GM15510 (cell line): Measurements from ENCODE around the gene TMEM135.

ENCODE experiments used
- POLR2A ChIP-seq: IDR thresholded peaks from 3 replicates; pipeline ENCODE4 v1.6.1; 2011; ENCODE audit warnings: borderline replicate concordance; ENCODE audit not compliant: insufficient read length; ENCODE audit errors: extremely low read depth

Gene TMEM135

GRCh38 chr11:87013912-87014825, 23.6 kb upstream of the TMEM135 start:
- no peak for TF ChIP-seq POLR2A

- TF ChIP-seq POLR2A = no peak
Observed at GRCh38 chr11:87015645-87016044, 22.1 kb upstream of the TMEM135 start.

GRCh38 chr11:87019613-87020271, 18.0 kb upstream of the TMEM135 start:
- TF ChIP-seq POLR2A = no peak

- TF ChIP-seq POLR2A = no peak
Observed at GRCh38 chr11:87020336-87020735, 17.4 kb upstream of the TMEM135 start.

GRCh38 chr11:87020764-87021365, 16.9 kb upstream of the TMEM135 start:
- TF ChIP-seq POLR2A = no peak

- no peak for TF ChIP-seq POLR2A
Observed at GRCh38 chr11:87022254-87022653, 15.5 kb upstream of the TMEM135 start.

GRCh38 chr11:87022738-87023137, 15.0 kb upstream of the TMEM135 start:
- TF ChIP-seq POLR2A = no peak

- TF ChIP-seq POLR2A = no peak
Observed at GRCh38 chr11:87030458-87031054, 7.2 kb upstream of the TMEM135 start.

GRCh38 chr11:87031433-87032170, 6.1 kb upstream of the TMEM135 start:
- TF ChIP-seq POLR2A = no peak

- TF ChIP-seq POLR2A = no peak
Observed at GRCh38 chr11:87033561-87033960, 4.2 kb upstream of the TMEM135 start.

GRCh38 chr11:87035976-87036583, 1.7 kb upstream of the TMEM135 start:
- no peak for TF ChIP-seq POLR2A

- no peak for TF ChIP-seq POLR2A
Observed at GRCh38 chr11:87036756-87037449, 831 bp upstream of the TMEM135 start.

- TF ChIP-seq POLR2A = no peak
Observed at GRCh38 chr11:87038235-87038977, 672 bp downstream of the TMEM135 start.
